ENCODE measurements around the gene MB.

The MB gene

DNA sequence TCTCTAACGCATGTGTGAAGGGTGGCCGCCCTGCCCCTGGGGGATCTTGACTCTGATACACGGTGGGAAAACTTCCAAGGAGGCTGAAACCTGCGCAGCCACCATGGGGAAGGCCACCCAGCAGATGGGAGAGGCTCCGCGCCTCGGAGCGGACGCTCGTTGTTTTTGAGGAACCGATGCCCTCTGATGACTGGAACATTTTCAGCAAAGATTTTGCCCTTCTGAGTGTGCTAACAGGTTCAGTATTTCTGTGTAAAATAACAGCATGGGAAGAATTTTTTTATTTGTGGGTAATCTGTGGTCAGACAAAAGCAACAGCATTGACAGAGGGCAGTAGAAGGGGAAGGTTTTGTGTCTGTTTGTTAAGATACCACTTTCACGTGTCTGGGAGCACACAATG, 16.7 kb downstream of the MB start:
- in situ Hi-C loops (cut with MboI; ENCODE audit: low pct_unique_long_range_greater_than_20kb, low sequenced_read_pairs, unreplicated experiment): loop anchor here (25.0 kb wide), 1 partner anchor 512 kb away; no protein-coding TSS in a partner anchor
- TF ChIP-seq, protein P1, sequence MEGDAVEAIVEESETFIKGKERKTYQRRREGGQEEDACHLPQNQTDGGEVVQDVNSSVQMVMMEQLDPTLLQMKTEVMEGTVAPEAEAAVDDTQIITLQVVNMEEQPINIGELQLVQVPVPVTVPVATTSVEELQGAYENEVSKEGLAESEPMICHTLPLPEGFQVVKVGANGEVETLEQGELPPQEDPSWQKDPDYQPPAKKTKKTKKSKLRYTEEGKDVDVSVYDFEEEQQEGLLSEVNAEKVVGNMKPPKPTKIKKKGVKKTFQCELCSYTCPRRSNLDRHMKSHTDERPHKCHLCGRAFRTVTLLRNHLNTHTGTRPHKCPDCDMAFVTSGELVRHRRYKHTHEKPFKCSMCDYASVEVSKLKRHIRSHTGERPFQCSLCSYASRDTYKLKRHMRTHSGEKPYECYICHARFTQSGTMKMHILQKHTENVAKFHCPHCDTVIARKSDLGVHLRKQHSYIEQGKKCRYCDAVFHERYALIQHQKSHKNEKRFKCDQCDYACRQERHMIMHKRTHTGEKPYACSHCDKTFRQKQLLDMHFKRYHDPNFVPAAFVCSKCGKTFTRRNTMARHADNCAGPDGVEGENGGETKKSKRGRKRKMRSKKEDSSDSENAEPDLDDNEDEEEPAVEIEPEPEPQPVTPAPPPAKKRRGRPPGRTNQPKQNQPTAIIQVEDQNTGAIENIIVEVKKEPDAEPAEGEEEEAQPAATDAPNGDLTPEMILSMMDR (IDR thresholded peaks at IDR 0.05; ENCODE audit: extremely low read depth, insufficient read depth, missing control alignments): no peak
- DNase-seq (ENCODE audit: low spot score): no peak

DNA sequence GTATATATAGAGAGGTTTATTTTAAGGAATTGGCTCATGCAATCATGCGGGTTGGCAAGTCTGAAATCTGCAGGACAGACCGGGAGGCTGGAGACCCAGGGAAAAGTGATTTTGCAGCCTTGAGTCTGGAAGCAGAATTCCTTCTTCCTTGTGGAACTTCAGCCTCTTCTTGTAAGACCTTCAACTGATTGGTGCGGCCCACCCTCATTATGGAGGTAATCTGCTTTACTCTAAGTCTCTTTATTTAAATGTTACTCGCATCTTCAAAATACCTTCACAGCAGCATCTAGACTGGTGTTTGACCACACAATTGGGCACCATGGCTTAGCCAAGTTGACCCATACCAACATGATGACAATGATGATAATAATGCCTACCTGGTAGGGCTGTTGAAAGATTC, 17.8 kb downstream of the MB start:
- DNase-seq (ENCODE audit: low spot score): no peak
- TF ChIP-seq, protein P1 (IDR thresholded peaks at IDR 0.05; ENCODE audit: extremely low read depth, insufficient read depth, missing control alignments): no peak
- in situ Hi-C loops (cut with MboI; ENCODE audit: low pct_unique_long_range_greater_than_20kb, low sequenced_read_pairs, unreplicated experiment): no loop called here

DNA sequence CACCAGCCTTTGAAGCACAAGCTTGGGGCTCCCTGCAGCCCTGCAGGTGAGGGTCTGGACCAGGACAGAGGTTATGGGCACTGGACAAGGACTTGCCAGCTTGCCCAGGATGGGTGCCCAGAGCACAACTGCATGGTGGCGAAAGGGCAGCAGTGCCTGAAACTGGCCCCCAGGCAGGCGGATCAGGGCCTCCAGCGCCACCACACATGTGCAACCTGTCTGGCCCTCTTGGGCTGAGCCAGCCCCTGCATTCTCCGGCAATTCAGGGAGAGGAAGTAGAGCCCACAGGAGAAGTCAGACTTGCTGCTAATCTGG, 18.8 kb downstream of the MB start:
- TF ChIP-seq, protein P1 (IDR thresholded peaks at IDR 0.05; ENCODE audit: extremely low read depth, insufficient read depth, missing control alignments): no peak
- in situ Hi-C loops (cut with MboI; ENCODE audit: low pct_unique_long_range_greater_than_20kb, low sequenced_read_pairs, unreplicated experiment): no loop called here
- no peak for DNase-seq (ENCODE audit: low spot score)

- in situ Hi-C loops (cut with MboI; ENCODE audit: low pct_unique_long_range_greater_than_20kb, low sequenced_read_pairs, unreplicated experiment): no loop called here
- TF ChIP-seq, protein P1 (IDR thresholded peaks at IDR 0.05; ENCODE audit: extremely low read depth, insufficient read depth, missing control alignments): no peak
- no peak for DNase-seq (ENCODE audit: low spot score)
Observed at GRCh38 chr22:35597692-35598395, 19.3 kb downstream of the MB start.

- in situ Hi-C loops (cut with MboI; ENCODE audit: low pct_unique_long_range_greater_than_20kb, low sequenced_read_pairs, unreplicated experiment): no loop called here
- no peak for DNase-seq (ENCODE audit: low spot score)
- TF ChIP-seq, protein P1 (IDR thresholded peaks at IDR 0.05; ENCODE audit: extremely low read depth, insufficient read depth, missing control alignments): no peak
Observed at GRCh38 chr22:35596821-35597220, 20.3 kb downstream of the MB start.

DNA sequence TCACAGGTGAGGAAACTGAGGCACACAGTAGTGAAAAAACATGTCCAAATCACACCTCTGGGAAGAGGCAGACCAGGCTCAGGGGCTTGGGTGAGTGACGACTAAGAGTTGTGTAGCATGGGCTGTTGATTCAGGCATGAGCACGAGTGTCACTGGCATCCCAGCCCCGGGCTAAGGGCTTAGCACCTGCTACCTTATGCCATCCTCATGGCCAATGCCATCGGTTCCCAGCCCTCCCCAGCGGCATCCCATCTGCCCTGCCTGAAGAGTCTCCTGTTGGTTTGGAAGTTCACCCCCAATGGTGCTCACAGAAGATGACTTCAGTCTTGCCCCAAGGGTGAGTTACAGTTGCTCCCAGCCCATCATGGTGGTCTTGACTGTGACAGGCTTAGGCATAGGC, 22.4 kb downstream of the MB start:
- in situ Hi-C loops (cut with MboI; ENCODE audit: low pct_unique_long_range_greater_than_20kb, low sequenced_read_pairs, unreplicated experiment): no loop called here
- no peak for DNase-seq (ENCODE audit: low spot score)
- TF ChIP-seq, protein P1 (IDR thresholded peaks at IDR 0.05; ENCODE audit: extremely low read depth, insufficient read depth, missing control alignments): no peak
